Activated T-cell treated with anti-CD3 and anti-CD28 coated beads, Interleukin-2, amount 50 U/mL, for 4 hours (primary cell): ENCODE results near the gene ALG10B. TPM values are rescaled to one million over a fixed set of nuclear protein-coding genes. Genes with fewer than 3 reads are reported as not detected.
"Not testable (repeated sequence)": the region's sequence is repeated elsewhere in the genome, so short reads cannot be mapped to it uniquely, and the experiment has no call there.

Source experiments
- ATAC-seq, 2 donors: fragments of 200-7000 bp; cut with Tn5 transposase; one replicate each; pipeline ENCODE4 v1.10.0; 2021
- DNase-seq: peaks from one replicate; pipeline ENCODE4 v3.0.0-alpha.2; 2020
- H3K27me3 Mint-ChIP-seq: one replicate; pipeline ENCODE4 v1.8.0; 2021; ENCODE audit warnings: low read depth, mixed read lengths
- H3K36me3 Mint-ChIP-seq: one replicate; pipeline ENCODE4 v1.8.0; 2022; ENCODE audit warnings: mixed read lengths; ENCODE audit not compliant: insufficient read depth
- H3K4me1 Mint-ChIP-seq: one replicate; pipeline ENCODE4 v1.8.0; 2021; ENCODE audit warnings: low read depth, mixed read lengths
- H3K4me3 Mint-ChIP-seq: one replicate; pipeline ENCODE4 v1.8.0; 2021; ENCODE audit warnings: mild to moderate bottlenecking, moderate library complexity, mixed read lengths
- H3K9me3 Mint-ChIP-seq: one replicate; pipeline ENCODE4 v1.8.0; 2021; ENCODE audit warnings: mixed read lengths
- total RNA-seq, 3 donors: library from RNA; stranded (reverse); gene quantifications; one replicate each; pipeline ENCODE4 v1.2.1, GENCODE V29; 2021

Gene ALG10B, protein sequence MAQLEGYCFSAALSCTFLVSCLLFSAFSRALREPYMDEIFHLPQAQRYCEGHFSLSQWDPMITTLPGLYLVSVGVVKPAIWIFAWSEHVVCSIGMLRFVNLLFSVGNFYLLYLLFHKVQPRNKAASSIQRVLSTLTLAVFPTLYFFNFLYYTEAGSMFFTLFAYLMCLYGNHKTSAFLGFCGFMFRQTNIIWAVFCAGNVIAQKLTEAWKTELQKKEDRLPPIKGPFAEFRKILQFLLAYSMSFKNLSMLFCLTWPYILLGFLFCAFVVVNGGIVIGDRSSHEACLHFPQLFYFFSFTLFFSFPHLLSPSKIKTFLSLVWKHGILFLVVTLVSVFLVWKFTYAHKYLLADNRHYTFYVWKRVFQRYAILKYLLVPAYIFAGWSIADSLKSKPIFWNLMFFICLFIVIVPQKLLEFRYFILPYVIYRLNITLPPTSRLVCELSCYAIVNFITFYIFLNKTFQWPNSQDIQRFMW
- 10 to 100 TPM in 1 of 3 donors, 1 to 10 TPM in 2; 8.2 to 10.2 (median 9.1) TPM for total RNA-seq

DNA sequence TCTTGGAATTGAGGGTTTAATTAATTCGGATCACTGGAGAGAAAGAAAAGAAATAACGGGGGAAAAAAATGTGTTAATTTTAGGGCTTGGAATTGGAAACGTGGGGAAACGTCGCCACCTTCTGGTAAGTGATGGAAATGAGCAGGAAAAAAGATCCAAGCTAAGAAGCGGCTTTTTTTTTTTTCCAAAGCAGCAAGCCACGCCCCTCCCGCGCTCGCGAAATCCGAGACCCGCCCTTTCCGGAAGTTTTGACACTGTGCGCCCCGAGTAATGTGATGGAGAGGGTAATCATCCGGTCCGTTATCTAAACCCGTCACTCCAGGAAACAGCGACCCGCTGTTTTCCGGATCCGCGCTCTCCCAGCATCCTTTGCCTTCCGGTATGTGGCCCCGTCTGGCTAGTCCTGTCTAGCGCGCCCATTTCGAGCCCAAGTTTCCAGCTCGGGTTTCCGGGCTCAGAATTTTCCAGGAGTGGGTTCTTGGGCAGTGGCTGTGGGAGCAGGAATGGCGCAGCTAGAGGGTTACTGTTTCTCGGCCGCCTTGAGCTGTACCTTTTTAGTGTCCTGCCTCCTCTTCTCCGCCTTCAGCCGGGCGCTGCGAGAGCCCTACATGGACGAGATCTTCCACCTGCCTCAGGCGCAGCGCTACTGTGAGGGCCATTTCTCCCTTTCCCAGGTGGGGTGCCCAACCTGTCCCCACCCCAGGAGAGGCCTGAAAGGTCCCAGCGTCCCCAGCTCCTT, at the start of gene ALG10B:
ALG10B (plus strand) TSS at position 384 of the 739 bp plus-strand sequence; CDS start at position 504, 120 bp downstream.
- Mint-ChIP-seq H3K4me3 (peak within 1 kb of the TSS; percentile 96), H3K27me3 (peaks cover 1% of the 10 kb centered on the region), H3K36me3 (peaks cover 8% of the 10 kb centered on the region), H3K4me1 (peaks cover 22% of the 10 kb centered on the region), H3K9me3 (no peaks in the 10 kb centered on the region)
- DNase-seq (peak; percentile 87), ATAC-seq (peak; percentile 100)

GRCh38 chr12:38268612-38269011, 48.0 kb upstream of the ALG10B start:
- ATAC-seq (no peak), DNase-seq (no peak)
- Mint-ChIP-seq H3K9me3 (no peaks in the 10 kb centered on the region), H3K27me3 (no peaks in the 10 kb centered on the region), H3K4me3 (no peak overlapping the region), H3K36me3 (no peaks in the 10 kb centered on the region), H3K4me1 (no peaks in the 10 kb centered on the region)

GRCh38 chr12:38269897-38270296, 46.7 kb upstream of the ALG10B start:
- H3K4me1 Mint-ChIP-seq: no peaks in the 10 kb centered on the region
- H3K4me3 Mint-ChIP-seq: no peak overlapping the region
- no peaks in the 10 kb centered on the region for H3K36me3 Mint-ChIP-seq
- H3K9me3 Mint-ChIP-seq: no peaks in the 10 kb centered on the region
- H3K27me3 Mint-ChIP-seq: no peaks in the 10 kb centered on the region
- no peak for DNase-seq
- no peak for ATAC-seq

- Mint-ChIP-seq H3K4me3 (no peak overlapping the region), H3K27me3 (peaks cover 3% of the 10 kb centered on the region), H3K9me3 (no peaks in the 10 kb centered on the region), H3K36me3 (no peaks in the 10 kb centered on the region), H3K4me1 (no peaks in the 10 kb centered on the region)
- DNase-seq (no peak), ATAC-seq (no peak)
Observed at GRCh38 chr12:38279756-38280155, 36.8 kb upstream of the ALG10B start.

- no peaks in the 10 kb centered on the region for H3K9me3 Mint-ChIP-seq
- H3K27me3 Mint-ChIP-seq: peaks cover 3% of the 10 kb centered on the region
- H3K4me1 Mint-ChIP-seq: no peaks in the 10 kb centered on the region
- no peaks in the 10 kb centered on the region for H3K36me3 Mint-ChIP-seq
- no peak for DNase-seq
- no peak for ATAC-seq
- no peak overlapping the region for H3K4me3 Mint-ChIP-seq
Observed at GRCh38 chr12:38282886-38283285, 33.7 kb upstream of the ALG10B start.

DNA sequence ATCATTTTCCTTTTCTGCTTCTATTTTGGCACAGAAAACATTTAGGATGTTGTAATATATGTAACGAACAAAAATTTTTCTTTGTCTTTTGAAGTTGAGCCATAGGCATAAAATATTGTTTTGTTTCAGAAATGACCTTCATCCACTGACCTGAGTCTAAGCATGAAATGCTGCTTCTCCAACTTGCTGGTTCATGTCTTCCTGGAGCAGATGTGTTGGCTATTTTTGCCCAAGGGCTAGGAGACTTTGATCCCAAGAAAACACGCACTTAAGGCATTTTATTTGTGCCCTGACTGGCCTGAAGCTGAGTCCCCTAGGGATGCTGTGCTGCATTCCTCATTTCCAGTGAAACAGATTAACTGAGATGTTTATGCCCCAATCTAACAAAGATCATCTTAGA, 27.2 kb upstream of the ALG10B start:
- DNase-seq (no peak), ATAC-seq (no peak)
- Mint-ChIP-seq H3K9me3 (no peaks in the 10 kb centered on the region), H3K27me3 (peaks cover 6% of the 10 kb centered on the region), H3K36me3 (no peaks in the 10 kb centered on the region), H3K4me1 (no peaks in the 10 kb centered on the region), H3K4me3 (no peak overlapping the region)

GRCh38 chr12:38291160-38291559, 25.4 kb upstream of the ALG10B start:
- peaks cover 7% of the 10 kb centered on the region for H3K27me3 Mint-ChIP-seq
- ATAC-seq (no peak), DNase-seq (no peak)
- H3K4me1 Mint-ChIP-seq: no peaks in the 10 kb centered on the region
- no peaks in the 10 kb centered on the region for H3K36me3 Mint-ChIP-seq
- no peak overlapping the region for H3K4me3 Mint-ChIP-seq
- H3K9me3 Mint-ChIP-seq: no peaks in the 10 kb centered on the region

- peaks cover 18% of the 10 kb centered on the region for H3K9me3 Mint-ChIP-seq
- H3K36me3 Mint-ChIP-seq, DNase-seq, H3K4me1 Mint-ChIP-seq, H3K4me3 Mint-ChIP-seq, H3K27me3 Mint-ChIP-seq, ATAC-seq: not testable (repeated sequence)
Observed at GRCh38 chr12:38302972-38303371, 13.6 kb upstream of the ALG10B start.

DNA sequence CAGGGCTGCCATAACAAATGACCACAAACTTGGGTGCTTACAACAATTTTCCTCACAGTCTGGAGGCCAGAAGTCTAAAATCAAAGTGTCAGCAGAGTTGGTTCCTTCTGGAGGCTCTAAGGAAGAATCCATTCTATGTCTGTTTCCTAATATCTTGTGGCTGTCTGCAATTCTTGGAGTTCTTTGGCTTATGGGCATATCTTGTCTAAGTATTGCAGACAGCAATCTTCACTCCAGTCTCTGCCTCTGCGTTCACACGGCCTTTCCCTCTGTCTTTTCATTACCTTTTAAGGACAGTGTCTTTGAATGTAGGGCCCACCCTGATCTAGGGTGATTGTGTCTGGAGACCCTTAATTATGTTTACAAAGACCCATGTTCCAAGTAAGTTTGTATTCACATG, 5.4 kb downstream of the ALG10B start:
- Mint-ChIP-seq H3K36me3 (peaks cover 11% of the 10 kb centered on the region), H3K4me1 (peaks cover 19% of the 10 kb centered on the region)
- not testable (repeated sequence) for H3K4me3 Mint-ChIP-seq, H3K9me3 Mint-ChIP-seq, DNase-seq, H3K27me3 Mint-ChIP-seq, ATAC-seq

DNA sequence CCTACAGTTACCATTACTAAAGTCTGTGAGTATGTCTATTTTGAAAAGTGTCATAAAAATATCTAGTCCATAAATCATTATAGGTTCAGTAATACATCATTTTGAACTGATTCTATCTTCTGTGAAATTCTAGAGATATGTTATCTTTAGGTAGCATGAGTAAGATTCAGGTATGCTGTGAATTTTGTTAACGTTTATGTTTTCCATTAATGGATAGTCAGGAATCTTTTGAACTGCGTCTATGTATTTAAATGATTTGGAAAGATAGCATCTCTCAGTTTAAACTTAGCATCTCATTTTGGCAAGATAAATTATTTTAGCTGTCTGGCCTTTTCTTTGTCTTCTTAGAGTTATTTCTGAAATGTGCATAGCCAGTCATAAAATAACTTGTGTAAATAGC, 8.3 kb downstream of the ALG10B start:
- Mint-ChIP-seq H3K27me3 (no peaks in the 10 kb centered on the region), H3K4me3 (no peak overlapping the region), H3K9me3 (no peaks in the 10 kb centered on the region), H3K36me3 (peaks cover 5% of the 10 kb centered on the region), H3K4me1 (no peaks in the 10 kb centered on the region)
- ATAC-seq (no peak), DNase-seq (no peak)

DNA sequence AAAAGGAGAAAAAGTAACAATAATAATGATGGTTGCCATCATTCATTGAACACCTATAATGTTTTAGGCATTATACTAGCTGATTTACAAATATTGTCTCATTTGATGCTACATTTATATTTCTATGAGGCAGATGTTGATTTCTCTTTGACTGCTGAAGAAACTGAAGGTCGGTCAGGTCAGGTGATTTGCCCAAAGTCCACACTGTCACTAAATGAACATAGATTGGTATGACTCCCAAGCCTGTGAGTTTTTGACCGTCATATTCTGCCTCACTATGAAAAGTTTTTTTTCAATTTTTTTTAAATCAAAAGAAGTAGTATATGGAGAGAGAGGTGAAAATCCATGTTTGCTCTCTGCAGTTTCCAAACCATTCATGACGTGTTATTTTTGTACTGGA, 10.8 kb downstream of the ALG10B start:
- Mint-ChIP-seq H3K4me3 (no peak overlapping the region), H3K36me3 (peaks cover 2% of the 10 kb centered on the region), H3K27me3 (no peaks in the 10 kb centered on the region), H3K9me3 (no peaks in the 10 kb centered on the region), H3K4me1 (no peaks in the 10 kb centered on the region)
- ATAC-seq: no peak
- no peak for DNase-seq

DNA sequence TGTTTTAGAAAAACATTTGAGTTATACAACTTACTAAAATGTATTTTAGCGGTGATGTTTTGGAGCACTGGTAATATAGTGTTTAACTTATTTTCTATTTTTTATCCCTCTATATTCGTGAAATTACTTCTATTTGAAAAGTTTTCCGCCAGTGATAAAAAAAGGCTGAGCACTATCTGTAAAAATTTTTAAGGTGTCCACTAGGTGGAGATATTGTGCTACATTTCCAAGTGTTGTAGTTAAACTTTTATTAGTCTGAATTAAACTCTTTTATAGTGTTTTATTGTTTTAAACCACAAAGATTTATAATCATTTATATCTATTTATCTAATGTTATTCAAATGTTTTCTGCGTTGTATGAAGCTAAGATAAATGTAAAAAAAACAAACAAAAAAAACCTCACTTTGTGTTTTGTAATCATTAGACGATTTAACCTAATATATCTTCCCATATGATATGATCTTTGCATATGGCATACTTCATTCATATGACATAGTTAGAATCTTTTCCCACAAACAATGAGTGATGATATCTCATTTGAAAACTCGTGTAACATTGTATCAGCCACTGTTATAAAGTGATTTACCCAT, 11.8 kb downstream of the ALG10B start:
- ATAC-seq (no peak), DNase-seq (no peak)
- no peak overlapping the region for H3K4me3 Mint-ChIP-seq
- H3K27me3 Mint-ChIP-seq: no peaks in the 10 kb centered on the region
- no peaks in the 10 kb centered on the region for H3K4me1 Mint-ChIP-seq
- H3K36me3 Mint-ChIP-seq: peaks cover 2% of the 10 kb centered on the region
- H3K9me3 Mint-ChIP-seq: no peaks in the 10 kb centered on the region

DNA sequence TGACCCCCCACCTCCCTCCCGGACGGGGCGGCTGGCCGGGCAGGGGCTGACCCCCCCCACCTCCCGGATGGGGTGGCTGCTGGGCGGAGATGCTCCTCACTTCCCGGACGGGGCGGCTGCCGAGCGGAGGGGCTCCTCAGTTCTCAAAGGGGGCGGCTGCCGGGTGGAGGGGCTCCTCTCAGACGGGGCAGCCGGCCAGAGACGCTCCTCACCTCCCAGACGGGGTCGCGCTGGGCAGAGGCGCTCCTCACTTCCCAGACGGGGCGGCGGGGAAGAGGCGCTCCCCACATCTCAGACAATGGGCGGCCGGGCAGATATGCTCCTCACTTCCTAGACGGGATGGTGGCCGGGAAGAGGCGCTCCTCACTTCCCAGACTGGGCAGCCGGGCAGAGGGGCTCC, 13.8 kb downstream of the ALG10B start:
- H3K27me3 Mint-ChIP-seq, H3K4me3 Mint-ChIP-seq, DNase-seq, H3K9me3 Mint-ChIP-seq, H3K36me3 Mint-ChIP-seq, ATAC-seq, H3K4me1 Mint-ChIP-seq: not testable (repeated sequence)

- no peak for ATAC-seq
- DNase-seq: no peak
- Mint-ChIP-seq H3K4me3 (no peak overlapping the region), H3K9me3 (no peaks in the 10 kb centered on the region), H3K4me1 (no peaks in the 10 kb centered on the region), H3K27me3 (no peaks in the 10 kb centered on the region), H3K36me3 (no peaks in the 10 kb centered on the region)
Observed at GRCh38 chr12:38332814-38333213, 16.2 kb downstream of the ALG10B start.
